Fibroblast of lung (primary cell): ENCODE results near the gene PRKCA. TPM values are rescaled to one million over a fixed set of nuclear protein-coding genes. Genes with fewer than 3 reads are reported as not detected.

Source experiments
- DNase-seq, 2 donors: peaks; one replicate each; pipeline versions ENCODE4 v3.0.0 to v3.0.0-alpha.2; 2010; ENCODE audit warnings: low read depth in 2 of 2
- H2AFZ ChIP-seq: 2 replicates; pipeline ENCODE4 v1.5.1; 2012; ENCODE audit warnings: low read length, control low read depth, inconsistent platforms
- H3K27ac ChIP-seq: 2 replicates; pipeline ENCODE4 v1.5.1; 2011; ENCODE audit warnings: low read length, control low read depth; ENCODE audit not compliant: insufficient read depth
- H3K27me3 ChIP-seq: 2 replicates; pipeline ENCODE4 v1.5.1; 2011; ENCODE audit warnings: mild to moderate bottlenecking, low read length; ENCODE audit not compliant: control insufficient read depth, insufficient read depth
- H3K36me3 ChIP-seq: 2 replicates; pipeline ENCODE4 v1.5.1; 2011; ENCODE audit warnings: low read length; ENCODE audit not compliant: control insufficient read depth, insufficient read depth
- H3K4me1 ChIP-seq: 2 replicates; pipeline ENCODE4 v1.5.1; 2011; ENCODE audit warnings: low read length; ENCODE audit not compliant: control insufficient read depth, insufficient read depth; ENCODE audit errors: extremely low read depth
- H3K4me2 ChIP-seq: 2 replicates; pipeline ENCODE4 v1.5.1; 2011; ENCODE audit warnings: low read length, control low read depth; ENCODE audit not compliant: insufficient read depth; ENCODE audit errors: extremely low read depth
- H3K4me3 ChIP-seq, 4 experiments: fragments of 200-600 bp in 1 of 4; sonication (generic) in 1 of 4; replicated peaks in 1 of 4; 2 replicates each; pipeline ENCODE4 v1.5.1; 2011 to 2016; ENCODE audit warnings: low read length in 4 of 4, low read depth in 3 of 4, mild to moderate bottlenecking in 3 of 4, control low read depth in 2 of 4, inconsistent platforms in 1 of 4, mixed read lengths in 1 of 4; ENCODE audit not compliant: insufficient read depth in 1 of 4; ENCODE audit errors: control extremely low read depth in 1 of 4
- H3K79me2 ChIP-seq: 2 replicates; pipeline ENCODE4 v1.5.1; 2012; ENCODE audit warnings: mild to moderate bottlenecking, low read length, inconsistent platforms; ENCODE audit not compliant: control insufficient read depth, insufficient read depth
- H3K9ac ChIP-seq: 2 replicates; pipeline ENCODE4 v1.5.1; 2011; ENCODE audit warnings: mild to moderate bottlenecking, low read length, control low read depth; ENCODE audit not compliant: insufficient read depth
- H3K9me3 ChIP-seq: 2 replicates; pipeline ENCODE4 v1.5.1; 2012; ENCODE audit warnings: low read depth, low read length; ENCODE audit not compliant: control insufficient read depth, insufficient read depth
- H4K20me1 ChIP-seq: 2 replicates; pipeline ENCODE4 v1.5.1; 2011; ENCODE audit warnings: low read length; ENCODE audit not compliant: control insufficient read depth, insufficient read depth; ENCODE audit errors: extremely low read depth
- EZH2 ChIP-seq: IDR thresholded peaks from 2 replicates; pipeline ENCODE4 v1.5.1; 2012; ENCODE audit warnings: low read length, control low read depth, mild to moderate bottlenecking; ENCODE audit errors: missing control alignments
- polyA plus RNA-seq, 2 donors: library from polyadenylated mRNA; depleted of rRNA in 1 of 2; stranded (reverse) in 1 of 2; unstranded in 1 of 2; fragments of >200 nt; gene quantifications; 2 replicates each; pipeline ENCODE4 v1.2.1, GENCODE V29; 2011 to 2012; ENCODE audit warnings: missing spikeins in 1 of 2
- total RNA-seq: library from RNA; depleted of rRNA; stranded (reverse); fragments of >200 nt; gene quantifications from 2 replicates; pipeline ENCODE4 v1.2.1, GENCODE V29; 2014
- TF ChIP-seq, protein P1 (sequence below), 2 donors: IDR thresholded peaks in 1 of 2; conservative IDR thresholded peaks in 1 of 2; 1 replicate in 1 of 2; 2 replicates in 1 of 2; pipeline ENCODE4 v1.5.1; 2011 to 2012; ENCODE audit warnings: low read length in 2 of 2, control low read depth in 1 of 2, inconsistent platforms in 1 of 2, low read depth in 1 of 2, mild to moderate bottlenecking in 1 of 2

The PRKCA gene
- total and polyA plus RNA-seq, 2 donors (not counting 1 experiment from before 2014, with no cell fraction given): 34.0 to 74.2 TPM

DNA sequence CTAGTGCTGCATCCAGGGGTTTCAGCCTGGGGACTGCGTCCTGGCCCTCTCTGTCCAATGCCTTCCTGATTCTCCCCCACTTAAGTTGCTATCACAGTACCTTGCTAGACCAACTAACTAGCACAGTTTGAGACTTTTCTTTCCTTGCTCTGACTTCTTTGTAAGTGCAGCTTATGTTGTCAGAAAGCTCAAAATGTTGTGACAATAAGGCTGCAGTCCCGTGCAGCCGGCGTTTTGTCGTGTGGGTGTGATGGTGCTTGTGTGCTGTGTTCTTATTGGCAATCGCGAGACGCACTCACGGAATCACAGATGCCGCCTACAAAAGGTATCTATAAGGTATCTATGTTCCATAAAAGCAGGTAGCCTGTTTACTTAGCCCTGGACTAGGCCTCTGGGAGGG, 132.8 kb downstream of the PRKCA start:
- Histone ChIP-seq H3K9ac (no peak overlapping the region), H3K4me1 (peaks cover 10% of the 10 kb centered on the region), H3K4me2 (no peak overlapping the region), H4K20me1 (no peaks in the 10 kb centered on the region), H2AFZ (no peak overlapping the region), H3K27me3 (no peaks in the 10 kb centered on the region), H3K79me2 (peaks cover 78% of the 10 kb centered on the region), H3K27ac (no peak overlapping the region), H3K4me3 (no peak overlapping the region), H3K9me3 (no peaks in the 10 kb centered on the region), H3K36me3 (no peaks in the 10 kb centered on the region)
- DNase-seq: no peak
- TF ChIP-seq, protein P1, sequence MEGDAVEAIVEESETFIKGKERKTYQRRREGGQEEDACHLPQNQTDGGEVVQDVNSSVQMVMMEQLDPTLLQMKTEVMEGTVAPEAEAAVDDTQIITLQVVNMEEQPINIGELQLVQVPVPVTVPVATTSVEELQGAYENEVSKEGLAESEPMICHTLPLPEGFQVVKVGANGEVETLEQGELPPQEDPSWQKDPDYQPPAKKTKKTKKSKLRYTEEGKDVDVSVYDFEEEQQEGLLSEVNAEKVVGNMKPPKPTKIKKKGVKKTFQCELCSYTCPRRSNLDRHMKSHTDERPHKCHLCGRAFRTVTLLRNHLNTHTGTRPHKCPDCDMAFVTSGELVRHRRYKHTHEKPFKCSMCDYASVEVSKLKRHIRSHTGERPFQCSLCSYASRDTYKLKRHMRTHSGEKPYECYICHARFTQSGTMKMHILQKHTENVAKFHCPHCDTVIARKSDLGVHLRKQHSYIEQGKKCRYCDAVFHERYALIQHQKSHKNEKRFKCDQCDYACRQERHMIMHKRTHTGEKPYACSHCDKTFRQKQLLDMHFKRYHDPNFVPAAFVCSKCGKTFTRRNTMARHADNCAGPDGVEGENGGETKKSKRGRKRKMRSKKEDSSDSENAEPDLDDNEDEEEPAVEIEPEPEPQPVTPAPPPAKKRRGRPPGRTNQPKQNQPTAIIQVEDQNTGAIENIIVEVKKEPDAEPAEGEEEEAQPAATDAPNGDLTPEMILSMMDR (conservative IDR thresholded peaks at IDR 0.05 in 1 of 2, IDR thresholded peaks at IDR 0.05 in 1 of 2; ENCODE audit: low read depth in 1 of 2, low read length in 2 of 2): no peak
- TF ChIP-seq EZH2: no peak

DNA sequence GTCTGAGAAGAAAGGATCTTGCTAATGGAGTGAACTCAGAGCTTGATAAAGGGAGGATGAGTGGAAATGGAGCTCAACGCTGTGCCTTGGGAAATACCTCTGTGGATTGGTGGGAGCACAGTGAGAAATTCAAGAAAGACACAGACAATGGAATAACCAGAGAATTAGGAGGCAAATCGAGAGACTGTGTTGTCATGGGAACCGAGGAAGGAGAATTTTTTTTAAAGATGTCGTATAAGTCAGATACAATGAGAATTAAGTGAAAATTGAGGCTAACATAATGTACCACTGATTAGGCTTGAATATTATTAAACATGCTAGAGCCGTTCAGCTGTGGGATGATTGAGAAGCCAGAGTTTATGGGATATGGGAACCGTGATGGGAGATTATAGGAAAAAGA, 134.2 kb downstream of the PRKCA start:
- peaks cover 8% of the 10 kb centered on the region for H3K4me1 ChIP-seq
- H2AFZ ChIP-seq: no peak overlapping the region
- no peak overlapping the region for H3K9ac ChIP-seq
- H3K4me2 ChIP-seq: no peak overlapping the region
- no peaks in the 10 kb centered on the region for H3K36me3 ChIP-seq
- H3K27ac ChIP-seq: no peak overlapping the region
- H3K9me3 ChIP-seq: no peaks in the 10 kb centered on the region
- H3K79me2 ChIP-seq: peaks cover 74% of the 10 kb centered on the region
- no peaks in the 10 kb centered on the region for H4K20me1 ChIP-seq
- DNase-seq: no peak
- no peak for TF ChIP-seq EZH2
- TF ChIP-seq, protein P1 (conservative IDR thresholded peaks at IDR 0.05 in 1 of 2, IDR thresholded peaks at IDR 0.05 in 1 of 2; ENCODE audit: low read depth in 1 of 2, low read length in 2 of 2): no peak
- no peaks in the 10 kb centered on the region for H3K27me3 ChIP-seq
- no peak overlapping the region for H3K4me3 ChIP-seq

DNA sequence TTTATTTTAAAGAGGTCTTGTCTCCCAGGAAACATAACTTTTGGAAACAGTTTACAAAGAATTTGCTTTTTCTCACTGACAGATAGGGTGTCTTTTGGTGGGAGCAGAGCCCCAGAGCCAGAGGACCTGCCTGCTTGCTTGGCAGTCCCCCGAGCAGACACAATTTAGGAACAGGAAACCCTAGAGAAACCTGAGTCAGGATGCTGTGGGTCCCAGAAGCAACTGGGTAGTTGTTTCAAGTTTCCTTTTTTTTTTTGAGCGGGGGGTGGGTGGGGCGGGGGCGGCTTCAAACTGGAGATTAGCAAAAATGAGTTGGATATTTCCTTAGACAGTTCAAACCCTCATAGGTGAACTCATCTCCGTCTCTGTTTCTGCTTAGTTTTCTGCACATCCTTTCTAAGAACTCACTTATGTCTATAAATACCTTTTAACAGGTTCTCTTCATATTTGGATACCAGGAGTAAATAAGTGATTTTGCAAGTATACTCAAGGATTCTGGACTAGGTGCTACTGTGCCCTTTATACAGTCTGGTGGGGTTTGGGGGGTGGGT, 135.1 kb downstream of the PRKCA start:
- H3K4me3 ChIP-seq: no peak overlapping the region
- no peak overlapping the region for H3K27ac ChIP-seq
- H3K4me1 ChIP-seq: peaks cover 7% of the 10 kb centered on the region
- H3K4me2 ChIP-seq: no peak overlapping the region
- TF ChIP-seq EZH2: no peak
- TF ChIP-seq, protein P1 (conservative IDR thresholded peaks at IDR 0.05 in 1 of 2, IDR thresholded peaks at IDR 0.05 in 1 of 2; ENCODE audit: low read depth in 1 of 2, low read length in 2 of 2): no peak
- H3K27me3 ChIP-seq: no peaks in the 10 kb centered on the region
- H2AFZ ChIP-seq: no peak overlapping the region
- no peaks in the 10 kb centered on the region for H3K9me3 ChIP-seq
- peaks cover 76% of the 10 kb centered on the region for H3K79me2 ChIP-seq
- peak in 1 of 2 donors; percentile 25 for DNase-seq
- H3K9ac ChIP-seq: no peak overlapping the region
- no peaks in the 10 kb centered on the region for H3K36me3 ChIP-seq
- no peaks in the 10 kb centered on the region for H4K20me1 ChIP-seq
